ENCODE measurements around the gene P2RX3.
A peak's percentile ranks its signal among the peaks of the same experiment; 100 is the strongest.

The P2RX3 gene

DNA sequence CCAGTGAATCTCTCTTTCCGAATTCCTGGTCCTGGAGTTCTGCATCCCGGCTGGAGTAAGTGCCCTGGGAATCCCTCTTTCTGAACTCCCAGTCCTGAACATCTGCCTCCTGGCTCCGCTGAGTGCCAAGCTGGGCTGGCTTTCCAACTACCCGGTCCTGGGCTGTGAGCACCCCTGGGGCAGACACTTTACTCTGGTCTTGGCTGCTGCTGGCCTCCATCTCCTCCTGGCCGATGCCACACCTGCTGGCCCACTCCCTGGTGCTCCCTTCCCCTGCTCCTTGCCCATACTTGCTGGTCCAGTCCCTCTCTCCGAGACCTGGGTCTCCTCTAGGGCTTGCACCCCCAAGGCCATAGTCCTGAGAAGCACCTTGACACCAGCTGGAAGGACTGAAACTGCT lies 28.1 kb upstream of the P2RX3 start:
- DNase-seq = no peak

DNA sequence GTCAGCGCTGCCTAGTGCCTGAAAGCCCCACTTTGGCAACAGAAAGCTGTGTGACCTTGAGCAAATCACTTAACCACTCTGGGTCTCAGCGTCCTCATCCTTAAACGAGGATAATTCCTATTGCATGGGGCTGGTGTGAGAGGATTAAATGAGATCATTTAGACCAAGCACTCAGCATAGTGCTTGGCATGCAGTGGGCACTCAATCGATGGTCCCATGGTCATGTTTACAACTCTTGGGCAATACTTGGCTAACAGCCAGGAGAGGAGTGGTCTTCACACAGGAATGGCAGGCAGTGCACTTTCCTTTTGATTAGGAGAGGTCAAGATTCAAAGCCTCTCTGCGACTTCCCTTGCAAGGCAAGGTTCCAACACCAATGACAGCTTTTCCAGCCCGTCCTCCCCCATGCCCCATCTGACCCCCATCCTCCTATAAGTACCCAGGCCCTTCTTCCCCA lies 27.5 kb upstream of the P2RX3 start:
- DNase-seq = no peak

DNA sequence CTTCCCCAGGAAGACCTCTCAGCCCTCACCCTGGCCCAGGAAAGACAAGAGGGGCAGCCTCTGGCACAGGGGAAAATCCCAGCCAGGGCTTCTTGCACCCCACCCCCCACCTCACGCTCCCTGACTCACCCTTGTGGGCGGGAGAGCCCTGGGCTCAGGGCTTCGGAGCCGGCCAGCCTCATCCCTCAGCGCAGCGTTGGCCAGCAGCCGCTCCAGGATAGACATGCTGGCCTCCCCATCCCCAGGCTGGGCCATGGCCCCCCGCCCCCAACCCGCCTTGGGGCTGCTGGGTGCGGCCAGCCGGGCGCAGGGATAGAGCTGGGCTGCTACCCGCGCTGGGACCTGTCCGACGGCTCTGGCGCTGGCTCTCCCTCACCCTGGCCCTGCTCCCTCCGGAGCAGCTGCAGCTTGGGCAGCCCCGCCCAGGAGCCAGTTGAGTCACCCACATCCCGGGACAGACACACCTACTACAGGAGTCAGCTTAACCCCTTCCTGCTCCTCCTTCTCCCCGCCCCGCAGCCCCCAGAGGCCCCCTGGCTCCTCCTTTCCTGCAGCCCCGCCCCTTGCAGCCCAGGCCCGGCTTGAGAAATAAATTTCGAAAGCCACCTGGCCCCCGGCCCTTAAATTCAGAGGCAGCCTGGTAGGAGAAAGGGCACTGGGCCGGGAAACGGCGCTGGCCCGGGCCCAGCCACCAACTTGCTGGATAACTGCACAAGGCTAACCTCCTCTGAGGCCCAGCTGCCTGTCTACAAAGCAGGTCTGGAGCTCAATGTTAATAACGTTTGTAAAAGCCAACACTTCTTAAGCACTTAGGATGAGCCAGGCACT lies 26.8 kb upstream of the P2RX3 start:
- DNase-seq = peak in 1 of 6 experiments; percentile 14

DNA sequence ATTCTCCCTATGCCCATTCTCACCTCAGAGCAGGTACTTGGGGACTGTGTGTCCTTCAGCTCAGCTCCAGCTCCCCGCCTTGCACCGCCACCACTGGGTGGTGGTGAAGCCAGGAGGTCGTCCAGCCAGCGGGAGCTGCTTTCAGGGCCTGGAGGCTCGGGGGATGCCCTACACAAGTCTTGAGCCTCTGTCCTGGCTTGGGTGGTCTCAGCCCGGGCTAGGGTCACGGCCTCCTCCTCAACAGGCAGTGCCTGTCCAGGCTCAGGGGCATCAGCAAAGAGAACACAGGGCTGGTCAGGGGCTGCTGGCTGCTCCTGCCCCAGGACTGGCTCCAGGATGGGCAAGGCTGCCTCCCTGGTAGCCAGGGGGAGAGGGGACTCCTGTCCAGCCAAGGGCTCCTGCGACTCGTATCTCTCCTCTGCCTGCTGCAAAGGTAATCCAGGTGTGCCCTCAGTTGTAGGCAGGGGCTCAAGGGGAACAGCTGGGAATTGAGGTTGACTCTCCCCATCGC lies 25.6 kb upstream of the P2RX3 start:
- no peak for DNase-seq

DNA sequence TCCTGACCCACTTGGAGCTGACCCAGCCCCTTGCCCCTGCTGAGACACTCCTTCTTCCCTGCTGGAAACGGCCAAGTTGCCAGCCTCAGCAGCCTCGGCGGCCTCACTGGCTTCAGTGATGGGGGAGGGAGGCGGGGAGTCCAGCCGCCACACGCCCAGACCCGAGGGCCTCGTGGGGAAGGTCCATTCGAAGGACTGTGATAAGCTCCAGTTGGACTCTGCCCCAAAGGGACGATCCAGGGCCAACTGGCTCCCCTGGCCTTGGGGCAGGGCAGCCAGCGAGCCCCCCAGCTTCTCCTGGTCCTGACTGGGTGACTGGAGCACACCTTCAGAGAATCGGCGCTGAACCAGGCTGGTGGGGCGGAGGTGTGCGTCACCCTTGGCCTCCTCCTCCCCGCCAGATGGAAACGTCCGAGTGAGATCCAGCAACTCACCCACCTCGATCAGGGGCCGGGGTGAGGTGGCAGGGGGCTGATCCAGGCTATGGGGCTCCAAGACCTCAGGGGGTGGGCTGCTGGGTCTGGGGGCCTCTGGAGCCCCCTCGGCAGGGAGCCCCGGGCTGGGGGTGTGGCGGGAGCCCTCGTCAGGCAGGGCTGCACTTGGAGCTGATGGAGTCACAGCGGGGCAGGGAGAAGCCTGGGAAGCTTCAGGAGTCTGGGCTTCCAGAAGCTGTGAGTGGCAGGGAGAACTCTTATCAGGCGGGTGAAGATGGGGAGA lies 24.9 kb upstream of the P2RX3 start:
- DNase-seq = no peak

DNA sequence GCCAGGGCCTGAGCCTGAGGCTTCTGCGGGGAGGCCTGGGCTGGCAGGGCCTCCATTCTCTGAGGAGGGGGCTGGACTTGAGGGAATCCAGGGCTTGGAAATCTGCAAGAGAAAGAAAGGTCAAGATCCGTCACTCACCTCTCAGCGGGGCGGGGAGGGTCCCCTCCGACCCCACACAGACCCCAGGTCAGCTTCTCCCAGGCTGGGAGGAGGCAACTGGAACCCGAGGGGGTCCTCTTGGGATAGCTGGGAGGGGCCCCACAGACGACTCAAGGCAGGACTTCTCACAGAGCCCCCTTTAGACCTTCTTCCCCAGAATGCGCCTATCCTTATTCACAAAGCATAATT lies 24.4 kb upstream of the P2RX3 start:
- DNase-seq = no peak

DNA sequence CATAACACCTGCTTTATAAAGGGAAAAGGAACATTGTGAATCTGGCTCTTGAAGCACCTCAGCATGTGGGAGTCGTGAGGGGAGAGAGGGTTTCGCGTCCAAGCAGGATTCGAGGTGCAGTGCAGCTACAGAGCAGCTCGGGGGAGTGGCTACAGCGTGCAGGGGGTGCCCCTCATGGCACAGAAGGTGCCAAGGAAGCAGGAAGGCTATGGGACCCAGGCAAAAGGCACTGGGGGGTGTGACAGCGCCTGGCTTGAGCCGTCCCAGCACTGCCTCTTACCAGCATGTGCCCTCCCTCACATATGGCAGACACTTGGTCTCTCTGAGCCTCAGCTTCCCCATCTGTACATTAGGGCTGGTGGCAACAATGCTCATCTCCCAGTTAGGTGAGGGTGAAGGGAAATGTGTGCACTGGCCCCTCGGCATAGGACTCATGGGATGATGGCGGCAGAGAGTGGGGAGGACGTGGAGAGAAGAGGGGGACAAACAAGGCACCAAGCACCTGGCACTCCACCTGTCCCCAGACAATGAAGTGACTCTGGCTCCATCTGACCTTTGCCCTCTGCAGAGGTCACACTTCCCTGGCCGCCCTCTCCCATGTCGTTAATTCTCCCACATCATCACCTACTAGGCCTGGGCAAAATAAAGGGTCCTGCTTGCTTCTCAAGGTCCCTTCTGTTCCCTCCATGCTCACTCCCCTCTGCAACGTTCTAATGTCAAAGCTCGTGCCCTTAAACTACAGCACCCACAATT lies 23.8 kb upstream of the P2RX3 start:
- no peak for DNase-seq

DNA sequence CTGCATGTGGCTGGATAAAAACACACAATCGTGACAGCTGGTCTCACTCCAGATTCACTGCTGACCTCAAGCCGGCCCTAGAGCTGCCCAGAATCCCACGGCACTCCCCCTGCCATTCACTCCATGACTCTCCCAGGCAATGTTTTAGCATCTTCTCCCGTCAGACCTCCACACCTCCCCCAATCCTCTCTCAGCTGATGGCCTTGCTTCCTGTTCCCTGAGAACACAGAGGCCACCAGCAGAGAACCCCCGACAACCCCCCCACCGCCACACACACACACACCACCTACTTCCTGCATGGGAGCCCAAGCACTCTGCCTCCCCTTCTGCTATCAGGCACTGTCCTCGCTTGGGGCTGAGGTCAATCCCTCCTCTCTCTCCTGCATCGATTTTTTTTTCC lies 22.7 kb upstream of the P2RX3 start:
- no peak for DNase-seq

DNA sequence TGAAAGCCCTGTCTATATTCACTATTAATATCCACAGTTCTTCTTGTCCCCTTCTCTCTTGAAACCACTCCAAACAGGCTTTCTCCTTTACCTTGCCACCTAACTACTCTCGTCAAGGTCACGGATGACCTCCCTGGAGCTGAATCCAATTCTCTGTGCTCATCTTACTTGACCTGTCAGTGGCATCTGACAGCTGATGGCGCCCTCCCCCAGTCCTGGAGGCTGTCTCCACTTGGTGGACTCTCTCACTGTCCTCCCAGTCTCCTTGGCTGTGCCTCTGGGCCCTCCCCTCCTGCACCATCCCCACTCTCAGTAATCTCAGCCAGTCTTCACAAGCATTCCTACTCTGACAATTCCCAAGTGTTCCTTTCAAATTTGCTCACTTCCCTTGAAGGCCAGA lies 22.1 kb upstream of the P2RX3 start:
- DNase-seq = no peak

DNA sequence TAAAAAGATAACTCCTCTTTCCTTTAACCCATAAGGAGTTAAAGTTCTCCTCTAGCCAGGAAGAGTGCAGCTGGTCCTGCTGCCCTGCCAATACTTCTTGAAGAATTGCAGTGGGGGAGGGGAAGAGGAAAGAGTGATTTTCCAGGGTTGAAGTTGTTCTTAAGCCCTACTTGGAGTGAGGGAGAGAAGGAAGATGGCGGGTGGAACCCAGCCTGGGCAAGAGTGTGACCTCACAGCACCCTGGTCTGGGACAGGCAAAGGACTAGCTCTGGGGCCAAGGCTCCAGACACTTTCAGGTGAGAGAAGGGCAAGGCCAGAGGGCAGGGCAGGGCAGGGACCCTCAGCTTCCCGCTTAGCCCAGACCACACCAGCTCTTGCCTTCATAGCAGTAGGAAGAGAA lies 20.0 kb upstream of the P2RX3 start:
- DNase-seq = no peak

DNA sequence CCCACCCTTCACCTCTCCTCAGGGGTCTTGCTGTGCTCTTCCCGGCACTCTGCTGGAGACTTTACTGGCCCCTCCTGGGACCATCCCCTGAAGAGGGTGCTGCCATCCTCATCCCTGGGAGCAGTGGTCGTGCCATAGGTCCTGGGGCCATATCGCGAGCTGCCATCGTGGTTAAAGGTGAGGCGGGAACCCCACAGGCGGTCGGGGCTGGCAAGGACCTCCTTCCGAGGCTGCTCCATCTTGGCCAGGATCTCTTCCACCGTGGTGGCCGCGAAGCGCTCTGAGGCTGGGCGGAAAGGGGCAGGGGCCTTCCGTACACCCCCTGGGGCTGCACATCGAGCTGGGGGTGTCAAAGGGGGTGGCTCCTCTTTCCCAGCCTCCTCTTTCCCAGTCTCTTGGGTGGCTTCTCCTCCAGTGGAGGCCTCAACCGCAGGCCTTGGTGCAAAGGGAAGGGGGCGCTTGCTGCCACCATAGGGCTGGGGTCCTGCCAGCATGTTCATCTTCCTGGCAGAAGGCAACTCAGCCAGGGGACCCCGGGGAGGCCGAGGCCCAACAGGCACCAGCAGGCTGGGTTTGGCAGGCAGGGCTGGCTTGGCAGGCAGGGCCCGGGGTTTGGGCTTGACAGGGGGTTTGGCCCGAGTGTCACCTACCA lies 18.0 kb upstream of the P2RX3 start:
- DNase-seq = no peak

DNA sequence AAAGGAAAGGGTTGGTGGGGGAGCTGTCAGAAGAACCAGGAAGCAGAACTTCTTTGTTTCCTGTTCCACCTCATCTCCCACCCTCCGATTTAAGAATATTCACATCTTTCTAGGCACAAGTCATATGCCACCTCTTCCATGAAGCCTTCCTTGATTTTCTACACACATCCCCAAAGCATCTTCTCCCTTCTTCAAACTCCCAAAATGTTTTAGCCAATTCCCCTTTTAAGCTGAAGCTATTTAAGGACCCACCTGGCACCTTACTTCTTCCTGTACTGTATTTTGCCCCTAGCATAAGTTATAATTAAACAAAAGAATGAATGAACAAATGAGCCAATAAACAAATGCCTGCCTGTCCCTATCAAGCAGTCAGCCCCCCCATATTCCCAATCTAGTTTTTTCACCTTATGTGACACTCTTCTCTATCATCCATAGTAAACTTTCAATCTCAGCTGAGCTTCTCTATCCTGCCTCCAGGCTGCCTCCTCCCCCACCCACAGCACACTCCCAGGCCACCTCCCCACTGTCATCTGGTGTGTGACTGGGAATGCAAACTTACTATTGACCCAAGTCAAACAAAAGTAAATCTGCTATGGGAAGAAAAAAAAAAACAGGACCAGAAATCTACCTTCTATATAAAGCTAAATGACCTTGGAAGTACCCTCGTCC lies 17.3 kb upstream of the P2RX3 start:
- no peak for DNase-seq

DNA sequence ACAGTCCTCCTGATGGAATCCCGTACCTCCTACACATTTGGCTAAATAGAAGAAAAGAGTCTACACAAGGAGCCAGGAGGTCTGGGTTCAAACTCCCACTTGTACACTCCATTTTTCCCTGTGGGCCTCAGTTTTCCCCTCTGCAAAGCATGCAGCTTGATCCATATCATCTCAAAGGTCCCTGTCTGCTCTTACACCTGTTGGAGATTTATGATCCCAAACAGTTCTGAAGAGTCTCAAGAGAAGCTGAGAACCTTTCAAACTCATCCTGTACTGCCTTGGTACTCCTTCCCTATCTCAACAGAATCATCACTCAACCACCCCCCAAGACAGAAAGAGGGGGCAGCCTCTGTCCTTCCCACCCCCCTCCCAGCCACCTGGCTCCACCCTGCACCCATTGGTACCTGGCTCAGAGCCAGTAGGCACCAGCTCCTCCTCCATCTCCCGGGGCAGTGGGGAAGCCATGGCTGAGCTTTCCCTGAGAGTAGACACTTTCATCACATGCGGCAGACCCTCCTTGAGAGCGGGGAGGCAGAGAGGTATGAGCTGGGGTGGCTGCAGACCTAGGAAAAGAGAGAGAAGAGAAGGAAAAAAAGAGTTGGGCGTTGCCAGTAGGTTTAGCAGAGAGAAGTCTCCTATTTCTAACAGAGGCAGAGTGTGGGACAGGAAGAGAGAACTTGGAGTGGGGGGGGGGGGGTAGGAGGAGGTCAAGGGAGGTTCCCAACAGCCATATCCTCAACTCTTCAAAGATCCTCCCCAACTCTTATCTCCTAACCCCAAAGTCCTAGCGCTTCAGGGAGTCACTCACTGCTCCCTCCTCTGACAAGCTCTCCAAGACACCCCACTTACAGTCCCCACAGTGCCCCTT lies 16.5 kb upstream of the P2RX3 start:
- DNase-seq = no peak

DNA sequence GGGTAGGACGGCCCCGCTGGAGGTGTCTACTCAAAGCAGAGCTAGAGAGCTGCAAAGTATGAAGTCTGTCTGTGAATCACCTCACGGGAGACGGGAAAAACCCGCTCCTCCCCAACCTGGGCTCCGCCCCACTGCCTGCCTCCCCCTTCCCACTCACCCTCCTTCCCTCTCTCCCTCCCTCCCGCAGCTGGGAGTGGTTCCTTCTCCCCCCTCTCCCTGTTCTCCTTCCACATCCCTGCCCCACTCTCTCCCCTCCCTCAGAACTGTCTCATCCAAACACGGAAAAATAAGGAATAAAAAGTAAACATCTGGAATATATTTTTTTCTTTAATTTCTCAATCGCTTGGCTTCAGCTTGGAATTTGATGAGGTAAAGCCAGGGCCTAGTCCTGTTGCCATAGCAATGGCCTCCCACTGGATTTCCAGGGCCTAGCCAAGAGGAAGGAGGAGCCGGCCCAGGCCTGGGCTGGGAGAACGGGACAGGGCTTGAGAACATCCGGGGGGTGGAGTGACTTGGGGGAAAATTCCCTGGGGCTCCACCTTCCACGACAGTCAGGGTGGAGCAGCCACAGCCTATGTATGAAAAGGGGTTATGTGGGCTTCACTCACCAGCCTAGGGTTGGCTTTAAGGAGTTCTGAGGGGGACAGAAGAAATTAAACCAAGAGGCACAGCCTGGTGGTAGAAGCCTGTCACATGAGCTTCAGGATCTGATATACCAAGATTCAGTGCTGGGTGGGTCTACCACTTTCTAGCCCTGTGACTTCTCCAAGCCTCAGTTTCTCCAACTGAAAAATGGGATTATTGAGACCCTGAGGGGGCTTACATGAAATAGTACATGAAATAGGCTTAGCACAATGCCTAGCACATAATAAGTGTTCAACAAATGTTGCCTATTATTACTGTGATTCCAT lies 15.6 kb upstream of the P2RX3 start:
- no peak for DNase-seq

DNA sequence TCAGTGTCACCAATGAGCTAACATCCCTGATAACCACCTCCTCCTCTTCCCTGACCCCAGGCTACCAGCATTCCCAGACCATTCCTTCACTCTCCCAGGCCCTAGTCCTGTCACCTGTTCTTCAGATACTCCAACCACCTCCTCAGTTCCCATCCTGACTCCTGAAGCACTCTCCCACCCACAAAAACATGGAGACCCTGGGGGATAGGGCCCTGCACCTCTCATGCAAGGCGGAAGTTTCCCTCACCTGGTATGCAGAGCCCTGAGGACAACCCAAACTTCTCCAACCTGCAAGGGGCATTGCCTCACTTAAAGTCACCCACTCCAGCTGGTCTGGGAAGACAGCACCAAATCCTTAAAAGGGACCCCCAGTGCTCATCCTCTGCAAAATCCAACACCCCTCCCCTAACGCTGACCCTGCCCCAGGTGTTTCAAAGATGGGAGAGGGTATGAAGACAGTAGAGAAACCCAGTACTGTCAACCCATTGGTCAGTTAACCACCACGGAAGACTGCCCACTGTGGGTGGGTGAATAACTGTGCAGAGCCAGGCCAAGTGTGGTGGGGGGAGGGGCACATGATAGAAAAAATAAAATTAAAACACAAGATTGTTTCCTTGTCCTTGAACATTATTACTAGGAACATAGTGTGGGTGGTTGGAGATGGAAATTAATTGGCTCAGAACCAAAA lies 14.8 kb upstream of the P2RX3 start:
- no peak for DNase-seq

DNA sequence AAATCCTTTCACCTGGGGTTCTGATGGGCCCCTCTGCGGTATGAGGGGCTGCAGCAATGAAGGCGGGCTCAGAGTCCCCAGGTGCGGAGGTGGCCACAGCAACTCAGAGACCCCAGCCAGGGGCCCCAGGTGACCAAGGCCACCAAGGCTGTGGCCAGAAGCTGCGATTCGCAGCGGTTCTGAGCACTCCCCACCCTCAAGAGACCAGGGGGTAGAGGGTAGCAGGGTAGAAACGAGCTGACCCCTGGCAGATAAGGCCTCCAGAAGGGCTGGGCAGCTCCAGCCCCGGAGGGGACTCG lies 14.3 kb upstream of the P2RX3 start:
- DNase-seq = no peak

DNA sequence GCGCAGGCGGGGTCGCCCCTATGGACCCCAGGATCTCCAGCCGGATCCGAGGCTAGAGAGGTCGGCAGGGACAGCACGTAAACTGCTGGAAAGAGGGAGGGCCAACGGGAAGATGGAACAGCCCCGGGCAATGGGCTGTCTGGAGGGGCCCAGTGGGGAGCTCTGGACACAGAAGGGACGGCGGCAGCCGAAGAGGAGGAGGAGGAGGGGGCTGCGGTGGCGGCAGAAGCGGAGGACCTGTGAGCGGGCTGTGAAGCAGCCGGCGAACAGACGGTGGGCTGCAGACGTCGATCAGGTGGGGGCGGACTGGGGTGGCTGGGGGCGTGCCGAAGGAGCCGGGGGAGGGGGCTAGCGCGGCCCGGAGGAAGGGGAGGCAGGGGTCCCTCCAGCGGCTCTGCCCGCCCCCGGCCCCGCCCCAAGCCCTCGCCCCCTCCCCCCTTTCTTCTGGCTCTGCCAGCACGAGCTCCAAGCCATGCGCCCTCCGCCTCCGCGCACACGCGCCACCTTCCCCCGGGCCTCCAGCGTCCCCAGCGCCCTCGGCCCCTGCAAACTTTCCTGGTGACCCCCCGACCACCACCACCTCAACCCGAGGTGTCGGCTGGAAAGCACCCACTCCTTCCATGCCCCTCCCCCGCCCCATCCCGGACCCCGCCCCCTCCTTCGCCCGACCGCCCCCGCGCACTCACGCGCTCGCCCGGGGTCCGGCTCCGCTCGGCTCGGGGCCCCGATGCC lies 13.8 kb upstream of the P2RX3 start:
- DNase-seq = peak in 2 of 6 experiments; percentile 39 to 59

DNA sequence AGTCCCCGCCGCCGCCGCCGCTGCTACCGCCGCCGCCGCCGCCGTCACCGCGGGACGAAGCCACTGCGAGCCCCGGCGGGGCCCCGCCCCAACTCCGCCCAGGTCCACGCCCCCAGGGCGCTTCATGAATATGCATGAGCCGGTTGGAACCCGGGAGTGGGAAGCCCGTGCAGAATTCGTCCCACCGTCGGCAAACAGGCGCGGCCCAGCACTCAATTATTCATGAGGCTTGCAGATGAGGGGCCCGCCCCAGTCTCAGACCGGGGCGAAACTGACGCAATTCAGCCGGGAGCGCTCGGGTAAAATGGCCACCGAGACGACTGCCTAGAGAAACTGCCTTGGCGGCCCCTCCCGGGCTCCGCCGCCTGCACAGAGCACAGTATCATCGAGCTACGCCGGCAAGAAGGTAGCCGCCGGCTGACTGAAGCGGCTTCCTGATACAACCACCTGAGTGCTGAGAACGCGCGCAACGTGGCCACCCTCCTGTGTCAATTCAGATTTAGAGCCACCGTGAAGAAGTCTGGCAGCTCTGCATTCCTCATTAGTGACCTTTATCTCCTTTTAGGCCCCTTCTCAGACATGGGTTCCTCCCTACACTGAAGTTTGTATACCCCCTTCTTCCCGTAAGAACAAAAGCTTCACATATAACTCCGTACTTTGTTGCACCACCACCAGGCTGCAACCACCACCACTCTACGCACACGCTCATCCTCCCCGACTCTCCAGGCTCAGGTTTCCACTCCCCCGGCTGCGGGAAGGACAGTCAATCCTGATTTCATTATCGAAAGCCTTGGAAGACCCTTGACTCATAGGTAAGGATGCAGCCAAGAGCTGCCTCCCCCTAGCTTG lies 13.0 kb upstream of the P2RX3 start, which contains the start of gene TNKS1BP1:
Gene TNKS1BP1, minus strand, starts transcription at position 67 of the 849 bp plus-strand sequence. CDS start 3,067 bp downstream, outside the sequence.
- peak; percentile 83 to 95 (median 90) for DNase-seq
